ENCODE results near the gene PRAMEF7.
"Not testable (repeated sequence)": the region's sequence is repeated elsewhere in the genome, so short reads cannot be mapped to it uniquely, and the experiment has no call there.

DNA sequence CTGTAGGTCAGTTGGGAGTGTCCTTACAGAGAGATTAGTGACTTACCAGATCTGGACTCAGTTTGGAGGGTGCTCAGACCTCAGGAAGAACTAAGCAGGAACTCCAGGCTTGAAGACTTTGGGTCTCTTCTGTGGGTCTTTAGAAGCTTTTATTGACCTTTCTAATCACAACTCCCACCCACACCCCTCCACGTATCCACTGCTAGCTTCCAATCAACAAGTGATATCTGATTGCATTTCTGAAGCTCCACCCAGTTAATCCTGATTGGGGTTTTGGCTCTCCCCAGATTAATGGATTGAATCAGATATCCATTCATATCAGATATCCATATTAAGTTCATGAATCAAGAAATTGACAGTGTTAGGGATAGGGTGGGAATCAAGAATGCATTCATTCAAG lies 18.2 kb upstream of the PRAMEF7 start, which contains the start of gene PRAMEF10:
- TF ChIP-seq, protein P1, sequence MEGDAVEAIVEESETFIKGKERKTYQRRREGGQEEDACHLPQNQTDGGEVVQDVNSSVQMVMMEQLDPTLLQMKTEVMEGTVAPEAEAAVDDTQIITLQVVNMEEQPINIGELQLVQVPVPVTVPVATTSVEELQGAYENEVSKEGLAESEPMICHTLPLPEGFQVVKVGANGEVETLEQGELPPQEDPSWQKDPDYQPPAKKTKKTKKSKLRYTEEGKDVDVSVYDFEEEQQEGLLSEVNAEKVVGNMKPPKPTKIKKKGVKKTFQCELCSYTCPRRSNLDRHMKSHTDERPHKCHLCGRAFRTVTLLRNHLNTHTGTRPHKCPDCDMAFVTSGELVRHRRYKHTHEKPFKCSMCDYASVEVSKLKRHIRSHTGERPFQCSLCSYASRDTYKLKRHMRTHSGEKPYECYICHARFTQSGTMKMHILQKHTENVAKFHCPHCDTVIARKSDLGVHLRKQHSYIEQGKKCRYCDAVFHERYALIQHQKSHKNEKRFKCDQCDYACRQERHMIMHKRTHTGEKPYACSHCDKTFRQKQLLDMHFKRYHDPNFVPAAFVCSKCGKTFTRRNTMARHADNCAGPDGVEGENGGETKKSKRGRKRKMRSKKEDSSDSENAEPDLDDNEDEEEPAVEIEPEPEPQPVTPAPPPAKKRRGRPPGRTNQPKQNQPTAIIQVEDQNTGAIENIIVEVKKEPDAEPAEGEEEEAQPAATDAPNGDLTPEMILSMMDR (IDR thresholded peaks at IDR 0.05; ENCODE audit: low read depth, low read length, poor library complexity, severe bottlenecking): not testable (repeated sequence)
- TF ChIP-seq EZH2phosphoT487 (IDR thresholded peaks at IDR 0.05; ENCODE audit: borderline replicate concordance, low read length): not testable (repeated sequence)
